ENCODE data around the gene RHOF. TPM values are rescaled to one million over a fixed set of nuclear protein-coding genes. Genes with fewer than 3 reads are reported as not detected.
"Not testable (repeated sequence)": the region's sequence is repeated elsewhere in the genome, so short reads cannot be mapped to it uniquely, and the experiment has no call there.

RHOF gene
- total RNA-seq, 2 donors from 2014 or later = 31.0 to 35.6 TPM

DNA sequence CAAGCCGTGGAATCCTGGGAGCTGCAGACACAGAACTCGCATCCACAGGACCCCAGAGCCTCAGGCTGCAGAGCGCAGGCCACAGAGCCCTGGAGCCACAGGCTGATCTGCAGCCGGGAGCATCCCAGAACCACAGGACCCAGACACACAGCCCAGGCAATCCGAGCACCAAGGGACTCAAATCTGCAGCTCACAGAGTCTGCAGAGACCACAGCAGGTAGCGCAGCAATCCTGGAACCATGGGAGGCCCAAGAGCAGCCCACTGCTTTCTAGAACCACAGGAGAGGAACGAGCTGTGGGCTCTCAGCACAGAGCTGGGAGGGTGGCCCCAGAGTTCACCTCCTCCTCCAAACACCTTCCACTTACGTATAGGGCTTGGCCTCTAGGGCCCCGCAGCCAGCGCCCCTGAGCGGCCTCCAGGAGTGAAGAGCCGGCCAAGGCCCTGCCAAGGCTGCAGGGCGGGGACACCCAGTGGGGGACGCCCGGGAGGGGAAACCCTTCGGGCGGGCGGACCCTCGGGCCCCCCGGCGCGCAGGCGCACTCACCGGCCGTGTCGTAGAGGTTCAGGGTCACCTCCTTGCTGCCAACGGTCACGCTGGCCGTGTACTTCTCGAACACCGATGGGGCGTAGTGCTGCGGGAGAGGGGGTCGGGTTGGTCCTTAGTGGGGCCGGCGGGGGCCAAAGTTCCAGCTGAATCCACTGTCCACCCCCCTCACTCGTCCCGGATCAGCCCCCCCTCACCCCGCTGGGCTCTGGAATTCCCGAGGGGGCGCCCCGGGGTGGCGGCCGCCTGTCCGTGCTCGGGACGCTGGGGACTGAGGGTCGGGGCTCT lies 665 bp downstream of the RHOF start:
- Histone ChIP-seq H3K36me3 (ENCODE audit: control insufficient read depth, insufficient read depth, low read length) (peaks cover 15% of the 10 kb centered on the region), H3K9me3 (ENCODE audit: control insufficient read depth, low read length) (no peaks in the 10 kb centered on the region), H3K9ac (ENCODE audit: extremely low read depth, low read length, poor library complexity, severe bottlenecking) (peak overlapping the region; percentile 53), H3K27ac (ENCODE audit: low read depth, low read length) (no peak overlapping the region), H3K27me3 (ENCODE audit: control insufficient read depth, insufficient read depth, low read length, poor library complexity, severe bottlenecking) (no peaks in the 10 kb centered on the region), H3K4me1 (ENCODE audit: control insufficient read depth, insufficient read depth, low read length) (peaks cover 18% of the 10 kb centered on the region), H3K4me3 (ENCODE audit: low read length) (peak overlapping the region; percentile 81)
- no peak for TF ChIP-seq CTCF (conservative IDR thresholded peaks at IDR 0.05)
- Mint-ChIP-seq H3K9me3 (no peaks in the 10 kb centered on the region), H3K4me3 (peak overlapping the region; percentile 53), H3K27me3 (ENCODE audit: insufficient read depth) (peaks cover 1% of the 10 kb centered on the region), H3K36me3 (ENCODE audit: low read depth) (peaks cover 14% of the 10 kb centered on the region), H3K4me1 (peaks cover 29% of the 10 kb centered on the region), H3K27ac (no peak overlapping the region)
- DNase-seq = peak; percentile 87
- WGBS, 2 experiments (ENCODE audit: insufficient coverage in 1 of 2, insufficient read length in 1 of 2) = 18 to 41% methylated on average over 11 to 48 of the region's 48 CpGs

DNA sequence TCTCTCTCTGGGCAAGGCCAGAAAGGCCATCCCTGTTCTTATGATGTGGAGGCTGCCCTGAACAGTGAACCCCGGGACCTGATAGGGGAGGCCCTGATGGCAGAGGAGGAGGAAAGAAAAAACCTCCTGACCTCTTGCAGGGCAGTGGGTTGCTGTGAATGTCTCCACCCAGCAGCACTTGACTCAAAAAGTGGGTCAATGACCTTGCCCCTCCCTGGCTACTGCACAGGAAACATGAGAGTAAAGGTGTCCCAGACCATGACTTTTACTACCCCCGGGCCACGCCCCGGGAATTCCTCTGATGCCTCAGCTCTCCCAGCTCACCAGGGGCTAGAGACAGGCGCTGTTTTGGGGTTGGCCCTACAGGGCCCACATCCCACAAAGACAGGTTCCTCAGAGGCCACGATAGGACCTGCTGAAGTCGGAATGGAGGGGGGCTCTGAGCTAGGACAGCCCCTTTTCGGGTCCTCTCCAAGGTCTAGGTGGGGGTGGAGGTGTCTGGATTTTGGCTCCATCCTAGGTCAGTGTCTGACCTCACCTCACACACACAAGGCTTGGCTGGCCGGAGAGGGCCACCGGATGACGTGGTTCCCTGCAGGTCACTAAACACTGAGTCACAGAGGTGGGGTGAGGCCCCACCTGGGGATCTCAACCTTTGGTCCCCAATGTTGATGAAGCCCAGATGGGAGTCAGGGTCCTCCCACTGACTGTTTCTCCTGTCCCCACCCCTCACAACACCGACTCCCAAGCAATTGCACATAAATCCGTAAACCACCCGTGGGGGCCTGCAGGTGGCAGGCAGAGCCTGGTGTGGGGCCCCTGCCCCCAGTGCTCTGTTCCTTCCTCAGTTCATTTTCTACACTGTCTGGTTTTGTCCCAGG lies 1.6 kb downstream of the RHOF start:
- Mint-ChIP-seq H3K27me3 (ENCODE audit: insufficient read depth) (peaks cover 1% of the 10 kb centered on the region), H3K4me1 (peaks cover 22% of the 10 kb centered on the region), H3K36me3 (ENCODE audit: low read depth) (peaks cover 14% of the 10 kb centered on the region), H3K9me3 (no peaks in the 10 kb centered on the region), H3K27ac (no peak overlapping the region), H3K4me3 (peak overlapping the region; percentile 53)
- no peak overlapping the region for H3K9ac ChIP-seq (ENCODE audit: extremely low read depth, low read length, poor library complexity, severe bottlenecking)
- no peak overlapping the region for H3K27ac ChIP-seq (ENCODE audit: low read depth, low read length)
- peak overlapping the region; percentile 81 for H3K4me3 ChIP-seq (ENCODE audit: low read length)
- H3K9me3 ChIP-seq (ENCODE audit: control insufficient read depth, low read length) = no peaks in the 10 kb centered on the region
- 92% methylated on average over 6 to 14 of the region's 14 CpGs for WGBS, 2 experiments (ENCODE audit: insufficient coverage in 1 of 2, insufficient read length in 1 of 2)
- DNase-seq = no peak
- H3K4me1 ChIP-seq (ENCODE audit: control insufficient read depth, insufficient read depth, low read length) = peaks cover 17% of the 10 kb centered on the region
- TF ChIP-seq CTCF (conservative IDR thresholded peaks at IDR 0.05) = no peak
- H3K36me3 ChIP-seq (ENCODE audit: control insufficient read depth, insufficient read depth, low read length) = peaks cover 11% of the 10 kb centered on the region
- H3K27me3 ChIP-seq (ENCODE audit: control insufficient read depth, insufficient read depth, low read length, poor library complexity, severe bottlenecking) = no peaks in the 10 kb centered on the region

DNA sequence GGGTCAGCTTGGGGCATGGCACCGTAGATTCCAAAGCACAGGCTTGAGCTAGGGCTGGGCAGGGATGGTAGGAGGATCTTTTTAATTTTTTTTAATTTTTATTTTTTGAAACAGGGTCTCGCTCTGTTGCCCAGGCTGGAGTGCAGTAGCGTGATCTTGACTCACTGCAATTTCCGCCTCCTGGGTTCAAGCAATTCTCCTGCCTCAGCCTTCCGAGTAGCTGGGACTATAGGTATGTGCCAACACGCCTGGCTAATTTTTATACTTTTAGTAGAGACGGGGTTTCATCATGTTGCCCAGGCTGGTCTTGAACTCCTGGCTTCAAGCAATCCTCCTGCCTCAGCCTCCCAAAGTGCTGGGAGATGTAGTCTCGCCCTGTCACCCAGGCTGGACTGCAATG lies 2.7 kb downstream of the RHOF start:
- WGBS, 2 experiments (ENCODE audit: insufficient coverage in 1 of 2, insufficient read length in 1 of 2) = 94 to 95% methylated on average over 6 to 8 of the region's 8 CpGs
- H3K27ac Mint-ChIP-seq; H3K4me3 ChIP-seq (ENCODE audit: low read length); H3K9me3 ChIP-seq (ENCODE audit: control insufficient read depth, low read length); H3K27me3 ChIP-seq (ENCODE audit: control insufficient read depth, insufficient read depth, low read length, poor library complexity, severe bottlenecking); DNase-seq; H3K36me3 ChIP-seq (ENCODE audit: control insufficient read depth, insufficient read depth, low read length); H3K27me3 Mint-ChIP-seq (ENCODE audit: insufficient read depth); H3K9me3 Mint-ChIP-seq; H3K9ac ChIP-seq (ENCODE audit: extremely low read depth, low read length, poor library complexity, severe bottlenecking); H3K4me3 Mint-ChIP-seq; H3K27ac ChIP-seq (ENCODE audit: low read depth, low read length): not testable (repeated sequence)
- Mint-ChIP-seq H3K4me1 (peaks cover 22% of the 10 kb centered on the region), H3K36me3 (ENCODE audit: low read depth) (peaks cover 17% of the 10 kb centered on the region)
- peaks cover 14% of the 10 kb centered on the region for H3K4me1 ChIP-seq (ENCODE audit: control insufficient read depth, insufficient read depth, low read length)

All from endodermal cell (in vitro differentiated cells).